T-helper 17 cell (primary cell): ENCODE results near the gene THSD7A. TPM values are rescaled to one million over a fixed set of nuclear protein-coding genes. Genes with fewer than 3 reads are reported as not detected.

Experiments
- ATAC-seq: fragments of 150-1000 bp; cut with Tn5 transposase; 2 replicates; pipeline ENCODE4 v1.10.0; 2021; ENCODE audit warnings: mild to moderate bottlenecking, moderate library complexity
- DNase-seq, 3 donors: peaks; one replicate each; pipeline versions ENCODE4 v3.0.0 to v3.0.0-alpha.2; 2020 to 2021
- H3K9me3 ChIP-seq: one replicate; pipeline ENCODE4 v1.7.0; 2013; ENCODE audit warnings: low read length, mild to moderate bottlenecking; ENCODE audit not compliant: control insufficient read depth, poor library complexity, severe bottlenecking
- H3K27ac Mint-ChIP-seq: one replicate; pipeline ENCODE4 v1.8.0; 2022; ENCODE audit warnings: mild to moderate bottlenecking, moderate library complexity, mixed read lengths
- H3K27me3 Mint-ChIP-seq: one replicate; pipeline ENCODE4 v1.8.0; 2022; ENCODE audit warnings: mixed read lengths
- H3K36me3 Mint-ChIP-seq: one replicate; pipeline ENCODE4 v1.8.0; 2022; ENCODE audit warnings: low read depth, mixed read lengths
- H3K4me1 Mint-ChIP-seq: one replicate; pipeline ENCODE4 v1.8.0; 2022; ENCODE audit warnings: mild to moderate bottlenecking, mixed read lengths
- H3K4me3 Mint-ChIP-seq: one replicate; pipeline ENCODE4 v1.8.0; 2022; ENCODE audit warnings: mild to moderate bottlenecking, moderate library complexity, mixed read lengths
- total RNA-seq, 4 donors: library from RNA in 2 of 4; stranded (reverse) in 2 of 4; gene quantifications; one replicate each; pipeline ENCODE4 v1.2.3 and lab custom pipeline; 2022 to 2026

The THSD7A gene
- total RNA-seq, 2 donors from 2014 or later: 0.07 TPM; not detected in 1

DNA sequence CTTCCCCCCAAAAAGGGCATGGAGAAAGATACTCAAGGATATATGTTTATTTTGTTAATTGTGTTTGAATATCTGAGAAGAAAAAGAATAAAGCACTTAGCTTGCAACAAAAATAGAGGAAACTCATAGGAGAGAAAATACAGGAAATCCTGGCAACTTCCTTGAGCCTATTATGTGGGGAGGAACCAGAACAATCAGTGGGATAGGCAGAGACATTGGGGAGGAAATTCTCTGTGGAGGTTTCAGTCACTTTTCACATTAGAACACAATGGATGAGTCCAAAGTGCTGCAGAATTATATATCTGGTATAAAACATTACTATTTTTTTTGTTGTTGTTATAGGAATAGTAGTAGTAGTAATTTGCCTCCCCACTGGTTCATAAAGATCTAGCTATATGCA, 240.1 kb downstream of the THSD7A start:
- no peaks in the 10 kb centered on the region for H3K9me3 ChIP-seq
- Mint-ChIP-seq H3K27me3 (no peaks in the 10 kb centered on the region), H3K36me3 (no peaks in the 10 kb centered on the region), H3K27ac (no peak overlapping the region), H3K4me3 (no peak overlapping the region), H3K4me1 (no peaks in the 10 kb centered on the region)
- DNase-seq (no peak), ATAC-seq (no peak)

- H3K9me3 ChIP-seq: no peaks in the 10 kb centered on the region
- DNase-seq: no peak
- Mint-ChIP-seq H3K27ac (no peak overlapping the region), H3K27me3 (no peaks in the 10 kb centered on the region), H3K4me3 (no peak overlapping the region), H3K4me1 (no peaks in the 10 kb centered on the region), H3K36me3 (no peaks in the 10 kb centered on the region)
- ATAC-seq: no peak
These were observed 240.9 kb downstream of the THSD7A start for GRCh38 chr7:11591055-11591633.

- Mint-ChIP-seq H3K4me1 (no peaks in the 10 kb centered on the region), H3K36me3 (no peaks in the 10 kb centered on the region), H3K27ac (no peak overlapping the region), H3K27me3 (no peaks in the 10 kb centered on the region), H3K4me3 (no peak overlapping the region)
- no peaks in the 10 kb centered on the region for H3K9me3 ChIP-seq
- DNase-seq: no peak
- ATAC-seq: no peak
These were observed 242.7 kb downstream of the THSD7A start for GRCh38 chr7:11589251-11589650.

DNA sequence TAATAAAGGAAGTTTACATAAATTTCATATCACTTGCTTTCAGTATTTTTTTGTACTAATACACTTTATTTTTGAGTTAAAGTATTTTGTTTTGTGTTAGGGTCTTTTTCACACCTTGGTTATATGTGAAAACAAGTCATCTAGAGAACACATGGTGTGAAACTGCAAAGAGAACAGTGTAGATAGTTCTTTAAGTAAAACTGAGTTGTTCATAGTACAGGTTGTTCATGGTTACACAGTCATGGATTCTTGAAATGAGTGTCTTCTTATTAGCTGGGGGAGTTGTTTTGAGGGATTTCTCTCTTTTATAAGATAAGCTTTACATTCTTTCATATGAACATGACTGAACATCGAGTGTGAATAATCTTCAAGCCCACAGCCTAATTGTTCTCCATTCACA, 244.2 kb downstream of the THSD7A start:
- no peaks in the 10 kb centered on the region for H3K4me1 Mint-ChIP-seq
- no peaks in the 10 kb centered on the region for H3K9me3 ChIP-seq
- ATAC-seq (no peak), DNase-seq (no peak)
- no peaks in the 10 kb centered on the region for H3K27me3 Mint-ChIP-seq
- H3K4me3 Mint-ChIP-seq: no peak overlapping the region
- no peak overlapping the region for H3K27ac Mint-ChIP-seq
- no peaks in the 10 kb centered on the region for H3K36me3 Mint-ChIP-seq

- DNase-seq (no peak), ATAC-seq (no peak)
- Mint-ChIP-seq H3K4me1 (no peaks in the 10 kb centered on the region), H3K27ac (no peak overlapping the region), H3K36me3 (no peaks in the 10 kb centered on the region), H3K27me3 (no peaks in the 10 kb centered on the region), H3K4me3 (no peak overlapping the region)
- H3K9me3 ChIP-seq: no peaks in the 10 kb centered on the region
These were observed 244.9 kb downstream of the THSD7A start for GRCh38 chr7:11587048-11587447.

DNA sequence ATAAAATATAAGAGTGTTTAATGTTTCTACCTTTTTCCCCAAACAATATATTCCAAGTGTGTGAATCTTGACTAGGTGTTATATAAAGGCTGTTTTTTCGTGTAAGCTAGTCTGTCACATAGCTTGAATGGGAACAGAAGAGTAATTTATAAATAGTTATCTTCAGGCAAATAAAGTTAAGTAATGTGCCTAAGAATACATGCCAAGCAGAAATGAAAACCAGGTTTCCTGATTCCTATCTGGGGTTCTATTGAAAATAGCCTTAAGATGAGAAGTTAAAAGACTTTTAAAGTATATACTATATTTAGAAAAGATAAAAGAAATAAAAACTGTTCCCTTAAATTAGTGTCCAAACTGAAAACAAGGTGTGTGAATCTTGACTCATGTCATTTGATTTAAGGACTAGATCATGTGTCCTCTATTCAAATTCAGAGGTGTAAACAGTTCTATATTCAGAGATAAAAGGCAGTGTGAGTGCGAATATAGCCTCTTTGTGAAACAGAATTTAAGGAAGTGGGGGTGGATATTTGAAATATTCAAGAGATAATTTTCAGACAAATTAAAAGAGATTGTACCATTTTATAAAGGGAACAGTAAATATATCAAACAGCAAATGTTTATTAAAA, 247.5 kb downstream of the THSD7A start:
- no peaks in the 10 kb centered on the region for H3K36me3 Mint-ChIP-seq
- H3K4me3 Mint-ChIP-seq: no peak overlapping the region
- H3K27me3 Mint-ChIP-seq: no peaks in the 10 kb centered on the region
- DNase-seq (no peak), ATAC-seq (no peak)
- H3K9me3 ChIP-seq: no peaks in the 10 kb centered on the region
- no peak overlapping the region for H3K27ac Mint-ChIP-seq
- H3K4me1 Mint-ChIP-seq: no peaks in the 10 kb centered on the region

DNA sequence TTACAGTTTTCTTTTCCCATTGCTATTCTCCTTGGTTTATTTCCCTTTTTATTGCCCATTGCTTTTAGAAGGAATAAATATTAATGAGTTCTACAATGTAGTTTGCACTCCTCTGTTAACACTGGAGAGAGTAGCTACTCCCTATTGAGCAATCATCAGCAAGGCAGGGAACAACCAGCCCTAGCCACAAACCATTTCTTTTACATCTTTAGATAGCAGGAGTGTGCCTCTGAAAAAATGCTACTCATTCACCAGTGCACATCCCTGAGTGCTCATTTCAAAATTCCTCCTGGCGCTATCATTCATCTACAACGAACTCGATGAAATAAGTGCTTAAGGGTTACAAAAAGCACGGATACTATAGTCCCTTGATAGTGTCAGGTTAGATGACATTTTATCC, 252.9 kb downstream of the THSD7A start:
- H3K27me3 Mint-ChIP-seq: no peaks in the 10 kb centered on the region

GRCh38 chr7:11576310-11576709, 255.7 kb downstream of the THSD7A start:
- no peak for ATAC-seq
- Mint-ChIP-seq H3K4me1 (no peaks in the 10 kb centered on the region), H3K27me3 (no peaks in the 10 kb centered on the region), H3K4me3 (no peak overlapping the region), H3K27ac (no peak overlapping the region), H3K36me3 (no peaks in the 10 kb centered on the region)
- no peaks in the 10 kb centered on the region for H3K9me3 ChIP-seq
- no peak for DNase-seq

More for the DNA sequence above, 252.9 kb downstream of the THSD7A start:
- ATAC-seq (no peak), DNase-seq (no peak)
- Mint-ChIP-seq H3K36me3 (no peaks in the 10 kb centered on the region), H3K4me1 (no peaks in the 10 kb centered on the region), H3K4me3 (no peak overlapping the region), H3K27ac (no peak overlapping the region)
- no peaks in the 10 kb centered on the region for H3K9me3 ChIP-seq

DNA sequence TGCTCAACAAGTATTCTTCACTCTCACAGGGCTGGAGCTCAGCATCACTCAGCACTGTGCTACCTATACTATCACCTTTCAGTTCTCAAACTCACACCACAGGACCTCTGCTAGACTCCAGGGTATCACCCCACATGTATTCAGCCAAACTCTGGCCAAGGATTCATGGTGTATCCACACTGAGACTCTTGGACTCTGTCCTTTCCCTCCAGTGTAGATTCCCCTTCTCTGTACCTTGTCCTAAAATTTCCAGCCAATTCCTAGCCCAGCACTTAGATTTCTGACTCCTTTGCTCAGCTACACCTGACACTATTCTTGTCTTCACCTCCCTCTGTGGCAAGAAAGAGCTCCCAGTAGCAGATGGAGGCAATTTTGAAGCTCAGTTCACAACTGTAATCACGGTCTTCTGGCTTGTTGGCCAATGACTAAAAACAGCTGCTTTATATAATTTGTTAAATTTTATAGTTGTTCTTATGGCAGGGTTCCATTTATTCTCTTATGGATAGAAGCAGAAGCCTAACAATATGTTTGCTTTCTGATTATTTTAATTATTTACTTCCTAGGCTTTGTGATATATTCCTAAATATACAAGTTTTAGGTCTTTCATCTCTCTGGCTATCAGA, 258.8 kb downstream of the THSD7A start:
- Mint-ChIP-seq H3K4me1 (no peaks in the 10 kb centered on the region), H3K36me3 (no peaks in the 10 kb centered on the region), H3K27me3 (no peaks in the 10 kb centered on the region), H3K27ac (no peak overlapping the region), H3K4me3 (no peak overlapping the region)
- ATAC-seq (no peak), DNase-seq (no peak)
- no peaks in the 10 kb centered on the region for H3K9me3 ChIP-seq

GRCh38 chr7:11570922-11571550, 261.0 kb downstream of the THSD7A start:
- H3K9me3 ChIP-seq: no peaks in the 10 kb centered on the region
- no peak for ATAC-seq
- no peak for DNase-seq
- Mint-ChIP-seq H3K4me3 (no peak overlapping the region), H3K4me1 (no peaks in the 10 kb centered on the region), H3K27ac (no peak overlapping the region), H3K27me3 (no peaks in the 10 kb centered on the region), H3K36me3 (no peaks in the 10 kb centered on the region)

DNA sequence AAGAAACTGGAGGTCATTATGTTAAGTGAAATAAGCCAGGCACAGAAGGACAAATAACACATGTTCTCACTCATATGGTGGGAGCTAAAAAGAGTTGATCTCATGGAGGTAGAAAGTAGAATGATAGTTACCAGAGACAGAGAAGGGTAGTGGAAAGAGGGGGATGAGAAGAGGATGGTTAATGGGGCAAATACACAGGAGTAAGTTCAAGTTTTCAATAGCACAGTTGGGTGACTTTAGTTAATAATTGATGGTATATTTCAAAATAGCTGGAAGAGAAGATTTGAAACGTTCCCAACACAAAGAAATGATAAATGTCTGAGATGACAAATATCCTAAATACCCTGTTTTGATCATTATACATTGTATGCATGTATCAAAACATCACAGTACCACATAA, 261.8 kb downstream of the THSD7A start:
- no peaks in the 10 kb centered on the region for H3K9me3 ChIP-seq
- DNase-seq (no peak), ATAC-seq (no peak)
- Mint-ChIP-seq H3K27ac (no peak overlapping the region), H3K4me1 (no peaks in the 10 kb centered on the region), H3K4me3 (no peak overlapping the region), H3K27me3 (no peaks in the 10 kb centered on the region), H3K36me3 (no peaks in the 10 kb centered on the region)

- no peaks in the 10 kb centered on the region for H3K4me1 Mint-ChIP-seq
- DNase-seq (no peak), ATAC-seq (no peak)
- no peaks in the 10 kb centered on the region for H3K9me3 ChIP-seq
- H3K27me3 Mint-ChIP-seq: no peaks in the 10 kb centered on the region
- H3K27ac Mint-ChIP-seq: no peak overlapping the region
- H3K36me3 Mint-ChIP-seq: no peaks in the 10 kb centered on the region
- no peak overlapping the region for H3K4me3 Mint-ChIP-seq
These were observed 264.4 kb downstream of the THSD7A start for GRCh38 chr7:11567571-11567970.

DNA sequence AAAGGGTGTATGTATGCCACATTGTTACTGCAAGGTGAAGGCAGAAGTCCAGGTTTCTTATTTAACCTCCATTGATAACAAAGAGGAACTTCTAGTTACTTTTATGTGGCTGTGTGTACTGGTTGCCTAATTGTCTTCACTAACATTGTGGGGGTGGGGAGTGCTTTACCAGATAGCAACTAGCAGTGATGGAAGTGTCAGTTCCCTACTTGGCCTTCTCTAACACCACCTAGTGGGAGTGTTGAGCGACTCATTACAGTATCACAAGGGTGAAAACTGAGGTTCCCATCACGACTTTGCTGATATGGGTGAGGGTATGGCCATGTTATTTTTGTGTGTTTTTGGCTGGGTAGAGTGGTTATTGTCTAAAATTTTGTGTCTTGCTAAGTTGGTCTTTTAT, 274.4 kb downstream of the THSD7A start:
- H3K4me3 Mint-ChIP-seq: no peak overlapping the region
- no peak overlapping the region for H3K27ac Mint-ChIP-seq
- H3K9me3 ChIP-seq: no peaks in the 10 kb centered on the region
- DNase-seq: no peak
- no peaks in the 10 kb centered on the region for H3K27me3 Mint-ChIP-seq
- H3K36me3 Mint-ChIP-seq: no peaks in the 10 kb centered on the region
- H3K4me1 Mint-ChIP-seq: no peaks in the 10 kb centered on the region
- no peak for ATAC-seq
